Measurements from ENCODE around the gene NEU3.

Gene NEU3

GRCh38 chr11:75024068-75024449 is 35.3 kb downstream of the NEU3 start:
- DNase-seq (ENCODE audit: low read depth), result no peak
- H3K4me3 ChIP-seq (ENCODE audit: low read depth, low read length), result no peak overlapping the region
- TF ChIP-seq, protein P1, sequence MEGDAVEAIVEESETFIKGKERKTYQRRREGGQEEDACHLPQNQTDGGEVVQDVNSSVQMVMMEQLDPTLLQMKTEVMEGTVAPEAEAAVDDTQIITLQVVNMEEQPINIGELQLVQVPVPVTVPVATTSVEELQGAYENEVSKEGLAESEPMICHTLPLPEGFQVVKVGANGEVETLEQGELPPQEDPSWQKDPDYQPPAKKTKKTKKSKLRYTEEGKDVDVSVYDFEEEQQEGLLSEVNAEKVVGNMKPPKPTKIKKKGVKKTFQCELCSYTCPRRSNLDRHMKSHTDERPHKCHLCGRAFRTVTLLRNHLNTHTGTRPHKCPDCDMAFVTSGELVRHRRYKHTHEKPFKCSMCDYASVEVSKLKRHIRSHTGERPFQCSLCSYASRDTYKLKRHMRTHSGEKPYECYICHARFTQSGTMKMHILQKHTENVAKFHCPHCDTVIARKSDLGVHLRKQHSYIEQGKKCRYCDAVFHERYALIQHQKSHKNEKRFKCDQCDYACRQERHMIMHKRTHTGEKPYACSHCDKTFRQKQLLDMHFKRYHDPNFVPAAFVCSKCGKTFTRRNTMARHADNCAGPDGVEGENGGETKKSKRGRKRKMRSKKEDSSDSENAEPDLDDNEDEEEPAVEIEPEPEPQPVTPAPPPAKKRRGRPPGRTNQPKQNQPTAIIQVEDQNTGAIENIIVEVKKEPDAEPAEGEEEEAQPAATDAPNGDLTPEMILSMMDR (IDR thresholded peaks at IDR 0.05; ENCODE audit: low read depth, low read length, missing control alignments), result no peak
- in situ Hi-C loops (cut with HindIII; ENCODE audit: low sequenced_read_pairs), result loop anchor here (10.0 kb wide), 1 partner anchor 181 kb away; no protein-coding TSS in a partner anchor

GRCh38 chr11:75024764-75025211 is 36.1 kb downstream of the NEU3 start:
- no peak for DNase-seq (ENCODE audit: low read depth)
- TF ChIP-seq, protein P1 (IDR thresholded peaks at IDR 0.05; ENCODE audit: low read depth, low read length, missing control alignments), result no peak
- no peak overlapping the region for H3K4me3 ChIP-seq (ENCODE audit: low read depth, low read length)
- in situ Hi-C loops (cut with HindIII; ENCODE audit: low sequenced_read_pairs), result loop anchor here (10.0 kb wide), 1 partner anchor 180 kb away; no protein-coding TSS in a partner anchor

DNA sequence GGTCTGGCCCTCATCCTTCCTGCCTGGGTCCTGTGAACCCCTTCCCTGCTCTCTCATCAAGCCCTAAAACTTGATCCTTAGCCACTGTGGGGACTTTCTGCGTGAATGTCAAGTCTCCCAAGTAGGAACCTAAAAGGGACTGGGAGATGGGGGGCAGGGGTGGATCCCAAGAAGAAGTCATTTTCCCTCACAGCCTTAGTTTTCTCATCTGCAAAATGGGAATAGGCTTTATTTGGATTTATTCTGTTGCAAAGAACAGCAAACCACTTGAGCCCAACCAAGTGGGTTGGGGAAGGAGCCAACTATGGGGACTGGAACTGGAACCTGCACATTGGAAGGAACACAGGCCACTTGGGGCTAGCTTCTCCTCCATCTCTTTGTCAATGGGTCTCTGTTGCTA is 36.8 kb downstream of the NEU3 start:
- TF ChIP-seq, protein P1 (IDR thresholded peaks at IDR 0.05; ENCODE audit: low read depth, low read length, missing control alignments), result no peak
- no peak overlapping the region for H3K4me3 ChIP-seq (ENCODE audit: low read depth, low read length)
- in situ Hi-C loops (cut with HindIII; ENCODE audit: low sequenced_read_pairs), result loop anchor here (10.0 kb wide), 1 partner anchor 179 kb away; no protein-coding TSS in a partner anchor
- no peak for DNase-seq (ENCODE audit: low read depth)

DNA sequence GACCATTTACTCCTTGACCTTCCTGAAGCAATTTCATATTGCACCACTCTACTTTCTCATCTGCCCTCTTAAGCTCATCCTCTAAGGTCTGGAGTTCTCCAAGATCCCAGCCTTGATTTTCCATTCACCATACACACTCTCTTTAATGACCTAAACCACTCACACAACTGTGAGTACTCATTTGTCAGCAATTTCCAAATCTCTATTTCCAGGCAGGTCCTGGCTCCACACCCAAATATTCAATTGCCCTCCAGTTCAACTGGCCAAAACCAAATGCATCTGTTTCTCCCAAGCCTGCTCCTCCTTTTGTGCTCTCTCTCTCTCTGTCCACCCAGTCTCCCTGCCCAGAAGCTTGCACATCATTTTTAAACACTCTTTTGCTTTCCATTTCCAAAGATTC is 39.6 kb downstream of the NEU3 start:
- DNase-seq (ENCODE audit: low read depth), result no peak
- TF ChIP-seq, protein P1 (IDR thresholded peaks at IDR 0.05; ENCODE audit: low read depth, low read length, missing control alignments), result no peak
- in situ Hi-C loops (cut with HindIII; ENCODE audit: low sequenced_read_pairs), result loop anchor here (10.0 kb wide), 1 partner anchor 176 kb away; no protein-coding TSS in a partner anchor
- H3K4me3 ChIP-seq (ENCODE audit: low read depth, low read length), result no peak overlapping the region

DNA sequence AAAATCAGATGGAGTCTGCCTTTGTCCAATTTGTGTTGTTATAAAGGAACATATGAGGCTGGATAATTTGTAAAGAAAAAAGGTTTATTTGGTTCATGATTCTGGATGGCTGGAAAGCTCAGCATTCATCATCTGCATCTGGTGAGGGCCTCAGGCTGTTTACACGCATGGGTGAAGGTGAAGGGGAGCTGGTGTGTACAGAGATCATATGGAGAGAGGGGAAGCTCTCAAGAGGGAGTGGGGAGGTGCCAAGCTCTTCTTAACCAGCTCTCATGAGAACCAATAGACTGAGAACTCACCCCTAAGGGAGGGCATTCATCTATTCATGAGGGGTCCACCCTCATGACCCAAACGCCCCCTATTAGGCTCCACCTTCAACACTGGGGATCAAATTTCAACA is 40.0 kb downstream of the NEU3 start:
- TF ChIP-seq, protein P1 (IDR thresholded peaks at IDR 0.05; ENCODE audit: low read depth, low read length, missing control alignments), result no peak
- H3K4me3 ChIP-seq (ENCODE audit: low read depth, low read length), result no peak overlapping the region
- in situ Hi-C loops (cut with HindIII; ENCODE audit: low sequenced_read_pairs), result loop anchor here (10.0 kb wide), 1 partner anchor 176 kb away; no protein-coding TSS in a partner anchor
- no peak for DNase-seq (ENCODE audit: low read depth)

DNA sequence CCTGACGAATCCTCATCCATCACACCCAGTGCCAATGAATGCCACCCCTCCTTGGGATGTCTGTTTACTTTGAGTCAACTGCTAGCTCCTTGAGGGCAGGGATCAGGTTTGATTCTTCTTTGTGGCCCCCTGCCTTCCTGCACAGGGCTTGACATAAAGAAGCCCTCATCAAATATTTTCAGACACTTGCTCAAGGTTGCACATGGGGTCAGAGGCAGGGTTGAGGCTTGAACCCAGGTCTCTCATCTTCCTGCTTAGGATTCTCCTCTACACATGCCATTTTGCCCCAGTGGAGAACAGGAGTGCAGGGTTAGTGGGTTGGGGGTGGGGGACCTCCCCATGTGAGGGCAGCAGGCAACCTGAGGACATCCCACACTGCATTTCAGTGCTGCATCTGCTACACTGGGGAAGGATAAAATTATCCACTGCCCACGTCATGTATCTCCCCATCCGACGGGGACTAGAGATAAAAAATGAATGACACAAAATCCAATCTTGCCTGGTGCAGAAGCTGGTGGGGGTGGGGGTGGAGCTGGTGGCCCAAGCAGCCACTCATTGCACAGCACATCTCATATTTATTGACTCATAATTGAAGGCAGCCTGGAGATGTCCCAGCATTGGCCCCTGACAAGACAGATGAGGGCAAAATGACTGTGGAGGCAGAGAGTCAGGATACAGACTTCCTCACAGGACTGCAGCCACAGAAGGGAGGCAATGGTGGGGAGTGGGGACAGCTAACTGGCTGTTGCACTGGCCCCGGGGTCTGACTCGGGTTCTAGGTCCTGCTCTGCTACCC is 41.3 kb downstream of the NEU3 start:
- DNase-seq (ENCODE audit: low read depth), result no peak
- TF ChIP-seq, protein P1 (IDR thresholded peaks at IDR 0.05; ENCODE audit: low read depth, low read length, missing control alignments), result no peak
- H3K4me3 ChIP-seq (ENCODE audit: low read depth, low read length), result no peak overlapping the region
- in situ Hi-C loops (cut with HindIII; ENCODE audit: low sequenced_read_pairs), result loop anchor here (5.0 to 10.0 kb wide), 2 partner anchors 103 to 175 kb away; no protein-coding TSS in a partner anchor

Data from astrocyte of the cerebellum (primary cell).